Upper lobe of left lung (tissue), 4 donors: ENCODE measurements around the gene HAUS1.

Experiments
- EP300 ChIP-seq, 4 donors: sonication (generic); formaldehyde crosslinking; IDR thresholded peaks; one replicate each; pipeline ENCODE4 v1.5.1; 2017; ENCODE audit warnings: antibody characterized with exemption in 4 of 4, control low read depth in 2 of 4
- POLR2AphosphoS5 ChIP-seq, 2 donors: sonication (generic); formaldehyde crosslinking; IDR thresholded peaks; one replicate each; pipeline ENCODE4 v1.5.1; 2017; ENCODE audit warnings: antibody characterized with exemption in 2 of 2
- TF ChIP-seq, protein P1 (sequence below), 6 experiments: fragments of 450-650 bp in 4 of 6; fragments of 200-600 bp in 2 of 6; sonication (generic) in 2 of 6; IDR thresholded peaks; one replicate each; pipeline ENCODE4 v1.5.1; 2016 to 2019; ENCODE audit warnings: antibody characterized with exemption in 6 of 6

DNA sequence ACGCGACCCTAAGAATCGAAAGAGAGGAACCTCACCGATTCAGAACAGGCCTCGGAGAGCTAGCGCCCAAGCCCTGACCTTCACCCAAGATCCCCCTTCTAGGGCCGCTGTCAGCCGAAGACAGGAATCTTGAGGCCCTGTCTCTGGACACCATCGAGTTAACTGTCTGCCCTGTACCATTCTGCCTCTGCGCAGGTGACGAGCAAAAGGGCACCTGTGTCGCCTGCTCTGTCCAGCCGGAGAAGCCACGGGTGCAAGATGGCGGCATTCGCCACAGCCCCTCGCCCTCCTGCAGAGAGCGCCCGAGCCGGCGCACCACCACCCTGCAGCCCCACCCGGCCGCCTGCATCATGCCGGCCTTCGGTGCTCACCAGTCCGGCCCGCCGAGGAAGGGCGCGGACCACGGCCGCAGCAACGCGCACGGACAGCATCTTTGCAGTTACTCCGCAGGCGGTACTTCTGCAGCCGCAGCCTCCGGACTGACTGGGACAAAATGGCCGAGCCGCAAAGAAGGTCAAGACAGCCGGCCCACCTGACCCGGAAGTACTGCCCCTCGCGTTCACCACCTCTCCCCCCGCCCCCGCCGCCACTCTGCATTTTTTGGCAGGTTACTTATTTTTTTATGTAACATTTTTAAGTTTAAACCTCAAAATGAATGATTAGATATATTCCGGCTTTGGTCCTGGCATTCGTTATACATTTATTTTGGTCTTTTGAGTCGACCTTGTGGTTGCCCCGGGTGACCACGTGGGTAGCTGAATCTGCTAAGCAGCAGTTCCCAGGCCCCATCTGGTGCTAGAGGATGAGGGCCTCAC lies 6.2 kb upstream of the HAUS1 start, which contains the start of gene ATP5F1A:
- TF ChIP-seq, protein P1, sequence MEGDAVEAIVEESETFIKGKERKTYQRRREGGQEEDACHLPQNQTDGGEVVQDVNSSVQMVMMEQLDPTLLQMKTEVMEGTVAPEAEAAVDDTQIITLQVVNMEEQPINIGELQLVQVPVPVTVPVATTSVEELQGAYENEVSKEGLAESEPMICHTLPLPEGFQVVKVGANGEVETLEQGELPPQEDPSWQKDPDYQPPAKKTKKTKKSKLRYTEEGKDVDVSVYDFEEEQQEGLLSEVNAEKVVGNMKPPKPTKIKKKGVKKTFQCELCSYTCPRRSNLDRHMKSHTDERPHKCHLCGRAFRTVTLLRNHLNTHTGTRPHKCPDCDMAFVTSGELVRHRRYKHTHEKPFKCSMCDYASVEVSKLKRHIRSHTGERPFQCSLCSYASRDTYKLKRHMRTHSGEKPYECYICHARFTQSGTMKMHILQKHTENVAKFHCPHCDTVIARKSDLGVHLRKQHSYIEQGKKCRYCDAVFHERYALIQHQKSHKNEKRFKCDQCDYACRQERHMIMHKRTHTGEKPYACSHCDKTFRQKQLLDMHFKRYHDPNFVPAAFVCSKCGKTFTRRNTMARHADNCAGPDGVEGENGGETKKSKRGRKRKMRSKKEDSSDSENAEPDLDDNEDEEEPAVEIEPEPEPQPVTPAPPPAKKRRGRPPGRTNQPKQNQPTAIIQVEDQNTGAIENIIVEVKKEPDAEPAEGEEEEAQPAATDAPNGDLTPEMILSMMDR (IDR thresholded peaks at IDR 0.05) = peak in 1 of 6 experiments; percentile 4
- TF ChIP-seq EP300 (IDR thresholded peaks at IDR 0.05) (peak in 1 of 4 donors; percentile 11), POLR2AphosphoS5 (IDR thresholded peaks at IDR 0.05) (peak; percentile 88 to 93)
